Uterus (tissue), 4 donors: Measurements from ENCODE around the gene TDG. TPM values are rescaled to one million over a fixed set of nuclear protein-coding genes. Genes with fewer than 3 reads are reported as not detected.

ENCODE experiments used
- DNase-seq, 2 donors: peaks; one replicate each; pipeline ENCODE4 v3.0.0-alpha.2; 2019 to 2020
- H3K27ac ChIP-seq, 2 donors: fragments of 200-600 bp; sonication (generic); 1 replicate in 1 of 2; 2 replicates in 1 of 2; pipeline ENCODE4 v1.5.1; 2016 to 2018
- H3K27me3 ChIP-seq, 2 donors: fragments of 200-600 bp; sonication (generic); one replicate each; pipeline ENCODE4 v1.5.1; 2018 to 2019; ENCODE audit warnings: control low read depth in 1 of 2
- H3K36me3 ChIP-seq, 2 donors: fragments of 200-600 bp; sonication (generic); one replicate each; pipeline ENCODE4 v1.5.1; 2019; ENCODE audit warnings: control low read depth in 1 of 2
- H3K4me1 ChIP-seq, 2 donors: fragments of 200-600 bp; sonication (generic); one replicate each; pipeline ENCODE4 v1.5.1; 2018 to 2019; ENCODE audit warnings: control low read depth in 1 of 2
- H3K4me3 ChIP-seq, 2 donors: fragments of 200-600 bp; sonication (generic); 1 replicate in 1 of 2; 2 replicates in 1 of 2; pipeline ENCODE4 v1.5.1; 2018 to 2019; ENCODE audit warnings: mild to moderate bottlenecking in 1 of 2
- H3K9me3 ChIP-seq, 2 donors: fragments of 200-600 bp; sonication (generic); one replicate each; pipeline ENCODE4 v1.5.1; 2019; ENCODE audit warnings: control low read depth in 1 of 2
- CTCF ChIP-seq, 4 experiments: fragments of 200-600 bp in 2 of 4; fragments of 450-650 bp in 2 of 4; sonication (generic) in 2 of 4; IDR thresholded peaks; one replicate each; pipeline ENCODE4 v1.5.1; 2016 to 2019; ENCODE audit warnings: antibody characterized with exemption in 4 of 4, mild to moderate bottlenecking in 2 of 4, moderate library complexity in 1 of 4
- POLR2A ChIP-seq, 2 donors: fragments of 450-650 bp; IDR thresholded peaks; one replicate each; pipeline ENCODE4 v1.6.1; 2016; ENCODE audit warnings: antibody characterized with exemption in 2 of 2, mild to moderate bottlenecking in 1 of 2, moderate library complexity in 1 of 2
- intact Hi-C: fragments of 100-400 bp; cut with DNase I; formaldehyde crosslinking; loops from one replicate; pipeline ENCODE4 v1.15.1; 2023; ENCODE audit warnings: low total_unique reads
- total RNA-seq, 4 donors: library from RNA; depleted of rRNA in 3 of 4; stranded (reverse); fragments of >200 nt in 3 of 4; gene quantifications; one replicate each; pipeline versions ENCODE4 v1.1.0 to v1.2.4, GENCODE V29; 2014 to 2023
- donor health status: DM: yes; HTN: yes; CAD: no.

TDG gene
- total RNA-seq, 4 donors from 2014 or later, result 8.7 to 46.3 (median 19.9) TPM

- Histone ChIP-seq H3K27me3 (no peaks in the 10 kb centered on the region), H3K4me3 (no peak overlapping the region), H3K27ac (no peak overlapping the region), H3K4me1 (peaks cover 4 to 16% of the 10 kb centered on the region in 2 donors), H3K9me3 (no peaks in the 10 kb centered on the region), H3K36me3 (no peaks in the 10 kb centered on the region)
- intact Hi-C loops, result no loop called here
- DNase-seq, result no peak
- TF ChIP-seq CTCF (IDR thresholded peaks at IDR 0.05), result no peak
- no peak for TF ChIP-seq POLR2A (IDR thresholded peaks at IDR 0.05)
These were observed 32.4 kb upstream of the TDG start for GRCh38 chr12:103933237-103933636.

GRCh38 chr12:103936679-103937078 lies 29.0 kb upstream of the TDG start:
- Histone ChIP-seq H3K36me3 (no peaks in the 10 kb centered on the region), H3K27ac (no peak overlapping the region), H3K4me1 (peaks cover 3 to 16% of the 10 kb centered on the region in 2 donors), H3K27me3 (no peaks in the 10 kb centered on the region), H3K9me3 (no peaks in the 10 kb centered on the region), H3K4me3 (no peak overlapping the region)
- intact Hi-C loops, result no loop called here
- no peak for DNase-seq
- TF ChIP-seq POLR2A (IDR thresholded peaks at IDR 0.05), result no peak
- TF ChIP-seq CTCF (IDR thresholded peaks at IDR 0.05), result no peak

- peaks cover 0 to 4% of the 10 kb centered on the region in 2 donors for H3K36me3 ChIP-seq
- no peak overlapping the region for H3K4me3 ChIP-seq
- H3K27me3 ChIP-seq, result no peaks in the 10 kb centered on the region
- no peak for TF ChIP-seq CTCF (IDR thresholded peaks at IDR 0.05)
- TF ChIP-seq POLR2A (IDR thresholded peaks at IDR 0.05), result no peak
- no peak overlapping the region for H3K27ac ChIP-seq
- no peak for DNase-seq
- intact Hi-C loops, result no loop called here
- no peaks in the 10 kb centered on the region for H3K9me3 ChIP-seq
- H3K4me1 ChIP-seq, result no peaks in the 10 kb centered on the region
These were observed 20.7 kb upstream of the TDG start for GRCh38 chr12:103944964-103945363.

GRCh38 chr12:103947871-103948555 lies 17.7 kb upstream of the TDG start:
- TF ChIP-seq CTCF (IDR thresholded peaks at IDR 0.05) (no peak), POLR2A (IDR thresholded peaks at IDR 0.05) (no peak)
- Histone ChIP-seq H3K27ac (no peak overlapping the region), H3K4me1 (no peaks in the 10 kb centered on the region), H3K27me3 (no peaks in the 10 kb centered on the region), H3K4me3 (no peak overlapping the region), H3K9me3 (no peaks in the 10 kb centered on the region), H3K36me3 (peaks cover 0 to 4% of the 10 kb centered on the region in 2 donors)
- no peak for DNase-seq
- intact Hi-C loops, result no loop called here

- TF ChIP-seq POLR2A (IDR thresholded peaks at IDR 0.05) (no peak), CTCF (IDR thresholded peaks at IDR 0.05) (no peak)
These were observed 16.8 kb upstream of the TDG start for GRCh38 chr12:103948746-103949406.

More at GRCh38 chr12:103948746-103949406, 16.8 kb upstream of the TDG start:
- no peak for DNase-seq
- intact Hi-C loops, result no loop called here
- H3K4me1 ChIP-seq, result no peaks in the 10 kb centered on the region
- H3K36me3 ChIP-seq, result peaks cover 0 to 4% of the 10 kb centered on the region in 2 donors
- H3K27me3 ChIP-seq, result no peaks in the 10 kb centered on the region
- H3K4me3 ChIP-seq, result no peak overlapping the region
- H3K9me3 ChIP-seq, result no peaks in the 10 kb centered on the region
- H3K27ac ChIP-seq, result no peak overlapping the region
